ENCODE results near the gene SLC22A23.
"Not testable (repeated sequence)": the region's sequence is repeated elsewhere in the genome, so short reads cannot be mapped to it uniquely, and the experiment has no call there.

SLC22A23 gene

GRCh38 chr6:3247255-3248146 is 209.3 kb downstream of the SLC22A23 start:
- intact Hi-C loops (cut with DNase I), result no loop called here
- peak; percentile 70 to 97 (median 84) for DNase-seq

DNA sequence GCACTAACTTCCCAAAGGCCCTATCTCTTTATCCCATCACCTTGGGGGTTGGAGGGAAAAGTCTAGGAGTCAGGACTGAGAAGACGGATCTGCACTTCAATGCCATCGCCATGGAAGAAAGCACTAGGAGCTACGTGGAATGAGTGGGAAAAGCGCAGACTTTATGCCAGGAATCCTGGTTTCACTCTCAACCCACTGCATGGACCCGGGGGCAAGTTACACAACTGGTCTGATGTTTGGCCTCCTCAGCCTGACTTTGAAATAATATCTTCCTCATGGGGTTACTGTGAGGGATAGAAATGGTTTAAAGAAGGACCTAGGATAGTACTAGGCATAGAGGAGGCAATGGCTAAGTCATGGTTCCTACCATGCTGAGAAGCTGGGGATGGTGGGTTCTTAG is 211.6 kb downstream of the SLC22A23 start:
- DNase-seq, result no peak
- intact Hi-C loops (cut with DNase I), result no loop called here

- intact Hi-C loops (cut with DNase I); DNase-seq: not testable (repeated sequence)
Observed at GRCh38 chr6:3244832-3245161, 212.1 kb downstream of the SLC22A23 start.

GRCh38 chr6:3244003-3244831 is 212.6 kb downstream of the SLC22A23 start:
- DNase-seq, result no peak
- intact Hi-C loops (cut with DNase I), result no loop called here

GRCh38 chr6:3242768-3243167 is 214.1 kb downstream of the SLC22A23 start:
- intact Hi-C loops (cut with DNase I), result no loop called here

DNA sequence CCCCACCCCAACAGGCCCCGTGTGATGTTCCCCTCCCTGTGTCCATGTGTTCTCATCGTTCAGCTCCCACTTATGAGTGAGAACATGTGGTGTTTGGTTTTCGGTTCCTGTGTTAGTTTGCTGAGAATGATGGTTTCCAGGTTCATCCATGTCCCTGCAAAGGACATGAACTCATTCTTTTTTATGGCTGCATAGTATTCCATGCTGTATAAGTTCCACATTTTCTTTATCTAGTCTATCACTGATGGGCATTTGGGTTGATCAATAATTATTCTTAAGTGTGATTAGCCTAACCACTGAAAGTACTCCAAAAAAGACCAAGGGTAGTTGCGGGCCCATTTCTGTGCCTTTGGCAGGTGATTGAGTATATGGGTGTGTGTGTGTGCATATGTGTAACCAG is 215.1 kb downstream of the SLC22A23 start:
- intact Hi-C loops (cut with DNase I); DNase-seq: not testable (repeated sequence)

More at GRCh38 chr6:3242768-3243167, 214.1 kb downstream of the SLC22A23 start:
- DNase-seq, result no peak

DNA sequence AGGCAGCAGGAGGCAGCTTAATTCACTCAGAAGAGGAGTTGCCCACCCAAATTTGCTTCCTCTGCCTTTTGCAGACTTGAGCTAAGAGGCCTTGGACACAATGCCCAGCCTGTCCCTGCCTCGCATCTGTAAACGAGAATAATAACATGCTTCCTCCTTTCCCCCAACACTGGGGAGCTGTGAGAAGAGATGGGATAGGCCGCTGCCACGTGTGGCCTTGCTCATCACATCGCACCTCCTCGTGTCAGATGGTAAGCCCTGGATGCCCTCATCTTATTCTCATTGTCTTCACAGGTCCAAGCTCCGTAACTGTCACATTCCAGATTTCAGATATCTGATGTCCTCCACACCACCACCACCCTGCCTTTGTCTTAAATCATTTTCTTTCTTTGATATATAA is 216.3 kb downstream of the SLC22A23 start:
- DNase-seq, result no peak
- intact Hi-C loops (cut with DNase I), result no loop called here

DNA sequence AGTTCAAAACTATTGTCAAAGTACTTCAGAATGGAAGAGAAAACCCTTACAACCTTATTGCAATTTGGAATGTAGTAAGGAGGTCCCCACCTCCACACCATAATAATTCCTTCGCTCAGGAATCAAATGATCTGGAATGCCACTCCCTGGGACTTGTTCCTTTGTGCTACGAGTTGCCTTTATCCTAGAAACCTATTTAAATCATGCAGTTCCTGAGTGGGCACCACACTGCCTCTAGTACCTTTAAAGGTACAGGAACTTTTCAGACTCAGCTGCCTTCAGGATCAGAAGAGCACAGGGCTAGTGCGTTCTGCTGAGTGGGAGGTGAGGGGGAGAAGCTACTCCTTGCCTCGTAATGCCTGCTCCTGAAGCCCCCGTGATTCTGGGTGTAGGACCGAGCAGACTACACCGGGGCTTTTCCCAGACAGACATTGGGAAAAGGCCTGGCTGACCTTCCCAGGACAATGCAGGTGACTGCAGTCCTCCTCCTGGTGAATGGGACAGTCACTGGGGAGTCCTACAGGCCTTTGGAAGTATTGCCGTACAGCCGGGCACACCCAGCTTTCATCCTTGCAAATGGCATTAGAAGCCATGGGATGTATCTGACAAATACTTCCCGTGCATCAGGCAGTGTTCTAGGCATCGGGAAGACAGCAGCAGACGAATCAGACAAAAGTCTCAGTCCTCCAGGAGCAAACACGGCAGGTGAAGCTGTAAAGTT is 217.6 kb downstream of the SLC22A23 start:
- intact Hi-C loops (cut with DNase I), result no loop called here
- DNase-seq, result no peak

DNA sequence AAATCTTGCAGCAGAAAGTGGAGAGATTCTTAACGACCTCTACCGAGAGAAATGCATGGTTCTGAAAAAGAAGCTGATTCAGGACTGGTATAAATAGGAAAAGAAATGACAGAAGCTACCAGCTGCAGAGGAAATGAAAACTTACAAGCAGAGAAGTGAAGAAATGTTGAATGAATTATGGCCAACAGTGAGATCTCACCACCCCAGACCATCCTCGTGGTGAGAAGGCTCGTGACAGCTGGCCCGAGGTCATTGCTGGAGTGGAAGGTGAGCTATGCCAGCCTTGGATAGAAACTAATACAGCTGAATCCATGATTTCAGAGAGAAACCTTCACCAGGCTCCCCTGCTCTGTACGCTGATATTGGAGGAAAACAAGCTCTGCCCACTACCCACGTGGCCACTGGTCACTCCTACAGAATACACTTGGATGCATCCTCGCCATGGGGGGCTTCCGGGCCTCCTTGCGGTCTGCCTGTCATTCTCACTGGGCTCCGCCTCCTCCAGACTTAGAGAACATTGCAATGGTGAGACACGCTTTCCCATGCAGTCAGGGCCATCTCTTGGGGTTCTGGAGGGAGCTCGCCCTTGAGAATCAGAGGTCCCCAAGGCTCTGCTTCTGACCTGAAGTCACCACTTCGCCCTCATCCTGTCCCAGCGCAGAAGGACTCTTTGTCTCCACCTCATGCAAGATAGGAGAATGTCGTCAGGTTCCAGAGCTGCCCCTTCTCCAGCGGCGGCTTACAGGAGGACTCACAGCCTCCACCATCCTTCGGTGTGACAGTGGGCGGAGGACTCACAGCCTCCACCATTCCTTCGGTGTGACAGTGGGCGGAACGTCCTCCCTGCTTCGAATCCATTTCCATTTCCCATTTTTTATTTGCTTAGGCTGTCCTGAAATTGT is 218.8 kb downstream of the SLC22A23 start:
- intact Hi-C loops (cut with DNase I), result no loop called here
- peak in 6 of 10 donors; percentile 24 to 90 (median 48) for DNase-seq

DNA sequence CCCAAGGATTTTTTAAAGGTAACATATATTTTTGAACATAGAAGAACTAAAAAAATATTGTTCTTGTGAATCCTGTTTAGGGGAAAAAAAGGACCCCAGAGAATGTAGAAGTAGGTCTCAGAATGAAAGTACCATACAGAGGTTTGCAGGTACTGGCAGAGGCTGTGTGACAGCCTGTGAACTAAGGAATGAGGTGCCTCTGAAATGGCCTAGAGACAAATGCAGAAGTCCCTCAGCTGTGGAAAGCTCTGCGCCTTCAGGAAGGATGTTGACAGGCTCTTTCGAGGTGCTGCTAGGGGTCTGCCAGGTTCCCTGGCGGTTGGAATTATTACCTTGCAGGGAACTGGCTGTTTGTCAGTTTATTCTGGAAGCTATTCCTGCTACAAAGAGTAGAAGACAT is 220.8 kb downstream of the SLC22A23 start:
- DNase-seq, result no peak
- intact Hi-C loops (cut with DNase I), result no loop called here

GRCh38 chr6:3235486-3235885 is 221.4 kb downstream of the SLC22A23 start:
- no peak for DNase-seq
- intact Hi-C loops (cut with DNase I), result no loop called here

- intact Hi-C loops (cut with DNase I), result loop anchor here (5.0 kb wide), 1 partner anchor 77 kb away; the partner anchor contains the start of gene TUBB2A
Observed at GRCh38 chr6:3233904-3234303, 222.9 kb downstream of the SLC22A23 start.

GRCh38 chr6:3233321-3233720 is 223.5 kb downstream of the SLC22A23 start:
- no peak for DNase-seq
- intact Hi-C loops (cut with DNase I), result loop anchor here (5.0 kb wide), 1 partner anchor 76 kb away; the partner anchor contains the start of gene TUBB2A

More at GRCh38 chr6:3233904-3234303, 222.9 kb downstream of the SLC22A23 start:
- DNase-seq, result no peak

GRCh38 chr6:3232017-3232945 is 224.6 kb downstream of the SLC22A23 start:
- DNase-seq, result peak in 4 of 10 donors; percentile 25 to 86 (median 62)
- intact Hi-C loops (cut with DNase I), result loop anchor here (5.0 kb wide), 1 partner anchor 75 kb away; the partner anchor contains the start of gene TUBB2A

DNA sequence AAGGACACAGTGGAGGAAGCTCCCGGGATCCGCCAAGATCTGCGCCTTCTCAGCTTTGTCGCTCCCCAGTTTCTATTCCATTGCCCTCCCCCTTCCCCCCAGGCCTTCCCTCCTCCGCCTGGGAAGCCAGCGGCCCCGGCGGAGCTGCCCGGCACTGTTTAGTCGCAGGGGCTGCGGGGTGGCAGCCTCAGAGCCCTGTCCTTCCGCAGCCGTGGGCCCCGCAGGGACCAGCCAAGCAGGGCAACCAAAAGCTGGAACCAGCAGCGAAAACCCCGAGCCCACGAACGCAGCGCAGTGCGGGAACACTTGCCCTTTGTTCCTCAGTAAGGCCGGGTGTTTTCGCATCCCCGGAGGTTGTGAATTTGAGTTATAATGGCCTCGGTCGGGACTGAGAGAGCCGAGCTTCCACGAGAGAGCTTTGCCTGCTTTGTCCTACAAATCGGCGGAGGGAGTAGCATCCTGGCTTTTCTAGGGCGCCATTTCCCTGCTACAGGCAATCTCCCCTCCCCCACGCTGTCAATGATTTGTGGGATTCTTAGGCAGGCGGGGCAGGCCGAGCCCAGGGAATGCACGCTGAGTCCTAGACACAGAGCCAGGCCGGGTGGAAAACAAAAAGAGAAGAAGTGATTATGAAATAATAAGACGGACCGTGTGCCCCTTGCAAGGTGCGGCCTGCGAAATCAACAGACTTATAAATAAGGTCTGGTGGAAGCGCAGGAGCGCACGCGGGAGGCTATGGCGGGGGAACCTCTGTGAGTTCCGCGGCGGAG is 225.4 kb downstream of the SLC22A23 start:
- peak; percentile 67 to 96 (median 80) for DNase-seq
- intact Hi-C loops (cut with DNase I), result loop anchor here (5.0 kb wide), 1 partner anchor 74 kb away; the partner anchor contains the start of gene TUBB2A

DNA sequence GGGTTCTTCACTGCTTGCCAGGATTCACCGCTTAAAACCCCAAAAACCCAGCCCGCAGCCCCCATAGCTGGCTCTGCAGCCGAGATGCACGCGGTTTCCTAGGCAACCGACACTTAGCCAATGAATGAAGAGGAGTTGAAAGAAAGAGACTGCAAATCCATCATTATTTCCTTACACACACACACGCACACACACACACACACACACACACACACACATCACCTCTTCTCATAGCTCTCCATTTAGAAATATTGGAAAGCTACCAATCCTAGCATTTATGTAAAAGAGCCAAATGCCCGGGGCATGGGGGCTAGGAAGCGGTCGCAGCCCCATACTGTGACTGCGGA is 226.0 kb downstream of the SLC22A23 start:
- peak in 6 of 10 donors; percentile 39 to 91 (median 58) for DNase-seq
- intact Hi-C loops (cut with DNase I), result loop anchor here (5.0 kb wide), 1 partner anchor 74 kb away; the partner anchor contains the start of gene TUBB2A

- DNase-seq, result no peak
- intact Hi-C loops (cut with DNase I), result loop anchor here (5.0 kb wide), 1 partner anchor 73 kb away; the partner anchor contains the start of gene TUBB2A
Observed at GRCh38 chr6:3230256-3230882, 226.5 kb downstream of the SLC22A23 start.

All from posterior cingulate gyrus (tissue), 11 donors.